Amniotic epithelial cell (primary cell): ENCODE data around the gene ADGRL1.
"Not testable (repeated sequence)": the region's sequence is repeated elsewhere in the genome, so short reads cannot be mapped to it uniquely, and the experiment has no call there.

Source experiments
- DNase-seq: peaks from one replicate; pipeline ENCODE4 v3.0.0-alpha.2; 2010; ENCODE audit warnings: low read depth

The ADGRL1 gene

GRCh38 chr19:14205452-14206287 is at the start of gene ADGRL1:
Gene ADGRL1 (minus strand): TSS chr19:14206169. CDS start chr19:14183602, 22,567 bp downstream.
- DNase-seq: not testable (repeated sequence)

GRCh38 chr19:14255316-14255715 is 49.3 kb upstream of the ADGRL1 start:
- DNase-seq: not testable (repeated sequence)

- peak; percentile 35 for DNase-seq
These were observed 48.0 kb upstream of the ADGRL1 start for GRCh38 chr19:14253822-14254599.

- not testable (repeated sequence) for DNase-seq
These were observed 46.2 kb upstream of the ADGRL1 start for GRCh38 chr19:14252136-14252535.

GRCh38 chr19:14250870-14251269 is 44.9 kb upstream of the ADGRL1 start:
- DNase-seq: no peak

GRCh38 chr19:14250315-14250714 is 44.3 kb upstream of the ADGRL1 start:
- DNase-seq: not testable (repeated sequence)

- not testable (repeated sequence) for DNase-seq
These were observed 43.9 kb upstream of the ADGRL1 start for GRCh38 chr19:14249891-14250290.

- not testable (repeated sequence) for DNase-seq
These were observed 43.2 kb upstream of the ADGRL1 start for GRCh38 chr19:14249012-14249754.

GRCh38 chr19:14248578-14249011 is 42.6 kb upstream of the ADGRL1 start:
- peak; percentile 69 for DNase-seq

GRCh38 chr19:14247548-14248471 is 41.8 kb upstream of the ADGRL1 start:
- DNase-seq: not testable (repeated sequence)

GRCh38 chr19:14247205-14247547 is 41.2 kb upstream of the ADGRL1 start:
- not testable (repeated sequence) for DNase-seq

GRCh38 chr19:14244393-14244792 is 38.4 kb upstream of the ADGRL1 start:
- not testable (repeated sequence) for DNase-seq

- DNase-seq: not testable (repeated sequence)
These were observed 37.7 kb upstream of the ADGRL1 start for GRCh38 chr19:14243718-14244117.

- no peak for DNase-seq
These were observed 31.3 kb upstream of the ADGRL1 start for GRCh38 chr19:14237014-14237941.

GRCh38 chr19:14232945-14233344 is 27.0 kb upstream of the ADGRL1 start:
- DNase-seq: not testable (repeated sequence)

- DNase-seq: peak; percentile 75
These were observed 22.6 kb upstream of the ADGRL1 start for GRCh38 chr19:14228446-14229071.

GRCh38 chr19:14226498-14226897 is 20.5 kb upstream of the ADGRL1 start:
- not testable (repeated sequence) for DNase-seq

- DNase-seq: no peak
These were observed 16.9 kb upstream of the ADGRL1 start for GRCh38 chr19:14222886-14223285.

GRCh38 chr19:14221345-14221744 is 15.4 kb upstream of the ADGRL1 start:
- DNase-seq: peak; percentile 63
